Fibroblast of skin of left quadriceps (primary cell): ENCODE results near the gene CRYBG1.
"Not testable (repeated sequence)": the region's sequence is repeated elsewhere in the genome, so short reads cannot be mapped to it uniquely, and the experiment has no call there.

Experiments used
- DNase-seq, 2 experiments: peaks; one replicate each; pipeline ENCODE4 v3.0.0-alpha.2; 2013; ENCODE audit warnings: low read depth in 2 of 2

Gene CRYBG1

GRCh38 chr6:106496823-106497222, 136.3 kb downstream of the CRYBG1 start:
- no peak for DNase-seq

DNA sequence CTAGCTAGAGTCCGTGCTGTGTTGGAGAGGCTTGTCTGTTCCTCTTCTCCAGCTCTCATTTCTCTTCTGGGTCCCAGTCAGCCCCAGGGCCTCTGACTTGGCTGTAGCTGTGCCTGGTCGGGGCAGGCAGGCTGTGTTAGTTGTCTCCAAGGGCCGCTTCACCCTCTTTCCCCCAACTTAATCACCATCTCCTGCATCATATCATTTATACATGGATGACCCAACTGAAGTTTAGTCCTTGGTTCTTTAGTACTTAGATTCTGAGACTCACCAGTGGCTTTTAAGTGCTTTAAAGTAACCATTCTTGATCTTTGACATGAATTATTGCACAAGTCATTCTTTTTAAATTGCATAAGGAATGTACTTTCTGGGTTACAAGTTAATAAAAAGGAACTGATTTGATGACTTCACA, 141.4 kb downstream of the CRYBG1 start:
- DNase-seq, result no peak

DNA sequence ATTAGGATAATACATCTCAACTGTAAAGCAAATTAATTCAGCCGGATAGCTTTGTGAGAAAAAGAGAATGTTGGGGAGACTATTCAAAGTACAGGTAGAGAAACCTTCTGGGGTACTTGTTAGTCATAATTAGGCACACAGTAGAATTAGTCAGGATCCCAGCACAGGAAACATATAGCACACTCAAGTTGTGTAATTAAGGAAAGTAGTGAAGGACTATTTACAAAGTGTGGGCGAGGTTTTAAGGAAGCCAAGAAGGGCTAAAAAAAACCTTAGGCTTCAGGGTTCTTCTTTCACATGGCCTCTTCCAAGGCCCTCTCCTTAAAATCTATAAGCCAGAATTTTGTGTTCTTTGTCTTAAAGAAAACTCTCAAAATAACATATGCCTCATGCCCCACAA, 142.0 kb downstream of the CRYBG1 start:
- no peak for DNase-seq

DNA sequence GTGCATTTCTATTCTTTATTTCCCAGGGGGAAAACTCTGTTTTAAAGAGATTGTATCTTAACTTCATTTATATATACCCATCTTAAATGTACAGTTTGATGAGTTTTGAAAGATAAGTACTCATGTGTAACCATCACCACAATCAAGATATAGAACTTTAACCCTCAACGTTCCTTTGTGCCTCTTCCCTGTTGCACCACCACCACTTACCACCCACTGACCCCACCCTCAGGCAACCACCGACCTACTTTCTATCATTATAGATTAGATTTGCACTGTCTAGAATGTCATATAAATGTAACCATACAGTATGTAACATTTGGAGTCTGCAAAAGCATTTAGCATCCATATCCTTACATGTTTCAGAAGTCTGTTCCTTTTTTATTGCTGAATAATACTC, 147.8 kb downstream of the CRYBG1 start:
- DNase-seq, result no peak

DNA sequence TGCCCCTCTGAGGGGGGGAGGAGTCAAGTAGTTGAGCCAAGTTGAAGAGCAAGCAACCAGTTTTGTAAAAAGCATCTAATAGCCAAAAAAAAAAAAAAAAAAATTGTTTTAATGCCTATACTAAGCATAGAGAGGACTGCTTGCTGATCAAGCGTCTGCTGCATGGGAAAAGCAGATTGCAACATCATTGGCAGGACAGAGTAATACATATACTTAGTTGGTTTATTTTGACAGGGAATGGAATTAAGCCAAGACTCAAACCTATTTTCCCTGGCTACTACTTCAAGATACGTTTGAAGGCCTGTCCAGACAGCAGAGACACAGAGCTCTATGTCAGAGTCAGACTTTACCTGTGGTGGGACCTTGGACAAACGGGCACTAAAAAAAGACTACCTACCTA, 148.3 kb downstream of the CRYBG1 start:
- DNase-seq, result no peak

- peak in 1 of 2 experiments; percentile 37 for DNase-seq
Measured at GRCh38 chr6:106509420-106510089, 149.0 kb downstream of the CRYBG1 start.

DNA sequence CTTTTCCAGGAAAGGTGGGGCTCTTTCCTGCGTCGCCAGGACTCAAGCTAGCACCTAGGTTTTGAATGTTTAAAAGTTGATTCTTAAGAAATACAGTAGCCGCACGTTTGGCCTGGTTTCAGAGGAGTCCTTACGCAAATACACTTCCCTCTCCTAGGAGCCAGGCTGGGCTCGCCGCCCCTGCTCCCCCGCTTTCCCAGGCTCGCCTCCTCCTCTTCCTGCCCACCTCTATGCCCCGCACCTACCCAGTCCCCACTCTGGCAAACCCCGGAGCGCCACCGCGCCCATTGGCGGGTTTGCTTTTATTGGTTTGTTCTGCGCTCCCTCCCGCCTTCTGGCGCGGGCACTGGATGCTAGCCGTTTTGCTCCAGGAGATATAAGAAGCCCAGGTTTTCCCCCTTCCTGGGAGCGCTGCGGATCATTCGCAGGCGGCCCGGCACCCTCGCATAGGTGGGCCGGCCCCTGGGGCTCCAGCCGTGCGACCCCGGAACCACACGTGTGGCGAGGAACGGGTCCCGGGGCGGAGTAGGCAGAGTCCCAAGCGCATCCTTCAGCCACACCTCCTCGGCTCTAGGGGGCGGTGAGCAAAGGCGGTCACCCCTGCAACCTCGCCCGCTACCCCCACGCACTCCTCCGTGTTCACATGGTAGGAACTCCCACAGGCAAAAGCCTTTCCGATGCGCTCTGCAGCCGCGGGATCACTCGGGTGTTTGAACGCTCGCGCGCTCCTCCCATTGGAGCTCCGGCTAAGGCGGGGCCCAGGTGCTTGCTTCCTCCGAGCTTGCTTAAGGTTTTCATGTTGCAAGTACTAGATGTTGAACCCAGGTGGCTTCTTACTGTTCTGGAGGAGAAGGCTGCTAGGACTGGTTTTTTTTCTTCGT, 149.8 kb downstream of the CRYBG1 start:
- no peak for DNase-seq

DNA sequence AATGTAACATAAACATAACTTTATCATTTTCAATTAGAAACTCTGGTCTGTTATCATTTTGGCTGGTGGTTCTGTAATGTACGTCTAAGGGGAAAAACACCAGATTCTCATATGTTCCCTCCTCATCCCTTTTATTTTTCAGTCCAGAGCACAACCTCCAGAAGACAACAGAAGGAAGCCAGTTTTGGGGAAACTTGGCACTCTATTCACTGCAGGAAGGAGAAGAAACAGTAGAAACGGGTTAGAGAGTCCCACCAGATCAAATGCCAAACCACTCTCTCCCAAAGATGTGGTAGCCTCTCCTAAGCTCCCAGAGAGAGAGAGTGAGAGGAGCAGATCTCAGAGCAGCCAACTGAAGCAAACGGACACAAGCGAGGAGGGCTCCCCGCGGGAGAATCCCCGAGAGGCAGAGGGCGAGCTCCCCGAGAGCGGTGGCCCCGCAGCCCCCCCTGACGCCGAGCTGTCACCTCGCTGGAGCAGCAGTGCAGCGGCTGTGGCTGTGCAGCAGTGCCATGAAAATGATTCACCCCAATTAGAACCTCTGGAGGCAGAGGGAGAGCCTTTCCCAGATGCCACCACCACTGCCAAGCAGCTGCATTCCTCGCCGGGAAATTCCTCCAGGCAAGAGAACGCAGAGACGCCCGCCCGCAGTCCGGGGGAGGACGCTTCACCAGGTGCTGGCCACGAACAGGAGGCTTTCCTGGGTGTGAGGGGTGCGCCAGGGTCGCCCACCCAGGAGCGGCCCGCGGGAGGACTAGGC, 151.0 kb downstream of the CRYBG1 start:
- DNase-seq, result no peak

DNA sequence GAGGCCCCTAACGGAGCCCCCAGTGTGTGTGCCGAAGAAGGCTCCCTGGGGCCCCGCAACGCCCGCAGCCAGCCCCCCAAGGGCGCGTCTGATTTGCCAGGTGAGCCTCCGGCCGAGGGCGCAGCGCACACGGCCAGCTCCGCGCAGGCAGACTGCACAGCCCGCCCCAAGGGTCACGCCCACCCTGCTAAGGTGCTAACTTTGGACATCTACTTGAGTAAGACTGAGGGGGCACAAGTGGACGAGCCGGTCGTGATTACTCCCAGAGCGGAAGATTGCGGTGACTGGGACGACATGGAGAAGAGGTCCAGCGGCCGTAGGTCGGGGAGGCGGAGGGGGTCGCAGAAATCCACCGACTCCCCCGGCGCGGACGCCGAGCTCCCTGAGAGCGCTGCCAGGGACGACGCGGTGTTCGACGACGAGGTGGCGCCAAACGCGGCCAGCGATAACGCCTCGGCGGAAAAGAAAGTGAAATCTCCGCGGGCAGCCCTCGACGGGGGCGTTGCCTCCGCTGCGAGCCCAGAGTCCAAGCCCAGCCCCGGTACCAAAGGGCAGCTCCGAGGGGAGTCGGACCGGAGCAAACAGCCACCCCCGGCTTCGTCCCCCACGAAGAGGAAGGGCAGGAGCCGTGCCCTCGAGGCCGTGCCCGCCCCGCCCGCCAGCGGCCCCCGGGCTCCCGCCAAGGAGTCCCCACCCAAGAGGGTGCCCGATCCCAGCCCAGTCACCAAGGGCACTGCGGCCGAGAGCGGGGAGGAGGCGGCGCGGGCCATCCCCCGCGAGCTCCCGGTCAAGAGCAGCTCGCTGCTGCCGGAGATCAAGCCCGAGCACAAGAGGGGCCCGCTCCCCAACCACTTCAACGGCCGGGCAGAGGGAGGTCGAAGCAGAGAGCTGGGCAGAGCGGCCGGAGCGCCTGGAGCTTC, 151.8 kb downstream of the CRYBG1 start:
- no peak for DNase-seq

GRCh38 chr6:106512968-106513574, 152.6 kb downstream of the CRYBG1 start:
- DNase-seq, result no peak

DNA sequence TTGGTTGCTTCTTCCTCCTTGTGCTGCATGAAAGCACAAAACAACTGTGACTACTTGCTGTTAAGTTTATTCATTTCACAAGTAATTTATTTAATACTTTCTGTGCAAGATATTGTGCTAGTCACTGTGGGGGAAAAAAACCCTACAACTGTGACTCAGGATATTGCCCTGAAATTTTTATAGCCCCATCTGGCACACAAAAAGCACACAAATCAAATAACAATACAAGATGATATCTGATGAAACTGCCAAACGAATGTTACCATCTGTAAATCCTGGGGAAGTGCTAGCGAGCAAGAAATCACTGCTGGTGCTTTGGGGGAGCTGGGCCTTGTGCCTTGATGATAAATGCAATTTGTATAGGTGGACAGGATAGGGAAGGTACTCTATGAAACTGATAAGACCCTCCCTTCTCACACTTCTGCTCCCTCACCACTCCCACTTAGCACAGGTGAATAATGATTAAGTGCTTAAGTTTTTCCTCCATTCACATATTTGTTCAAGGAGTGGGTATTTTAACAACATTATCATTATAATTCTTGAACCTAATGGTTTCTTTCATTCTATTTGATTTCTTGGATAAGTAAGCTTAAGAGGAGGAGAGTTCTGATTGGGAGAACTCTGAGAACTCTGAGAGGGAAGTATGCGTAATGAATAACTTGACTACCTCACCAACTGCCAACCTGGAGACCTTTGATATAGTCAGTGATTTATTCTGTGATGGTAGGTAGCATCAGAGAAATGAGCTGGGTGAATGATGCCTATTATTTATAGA, 153.5 kb downstream of the CRYBG1 start:
- peak; percentile 49 to 52 for DNase-seq

DNA sequence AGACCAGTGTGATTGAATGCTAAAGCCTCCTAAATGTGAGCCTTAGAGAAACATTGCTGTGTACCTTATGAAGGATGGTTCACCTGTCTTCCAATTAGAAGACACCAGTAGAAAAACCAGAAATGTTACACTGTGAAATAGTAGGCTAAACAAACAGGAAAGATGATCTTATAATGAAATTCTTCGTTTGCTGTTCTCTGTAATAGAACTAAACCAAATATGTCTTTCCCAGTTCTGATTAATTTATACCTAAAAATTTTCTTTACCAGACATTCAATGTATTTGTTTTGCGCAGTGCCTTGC, 154.0 kb downstream of the CRYBG1 start:
- DNase-seq, result no peak

GRCh38 chr6:106515582-106515981, 155.1 kb downstream of the CRYBG1 start:
- DNase-seq, result not testable (repeated sequence)

DNA sequence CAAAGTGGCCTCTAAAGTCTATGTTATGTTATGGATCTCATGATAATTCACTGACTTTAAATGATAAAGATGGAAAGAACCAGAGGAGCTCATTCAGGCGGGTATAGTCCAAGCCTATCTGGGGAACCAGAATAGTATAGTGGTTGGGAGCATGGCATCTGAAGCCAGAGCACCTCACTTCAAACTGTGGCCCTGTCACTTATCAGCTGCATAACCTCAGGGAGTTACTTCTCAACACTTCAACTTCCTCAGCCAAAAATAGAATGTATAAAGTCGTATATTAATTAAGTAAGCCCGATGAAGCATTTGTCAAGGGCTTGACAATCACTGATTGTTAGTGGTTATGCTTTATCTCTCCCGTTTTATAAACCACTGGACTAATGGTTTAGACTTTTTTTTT, 156.1 kb downstream of the CRYBG1 start:
- no peak for DNase-seq

GRCh38 chr6:106517706-106518105, 157.2 kb downstream of the CRYBG1 start:
- no peak for DNase-seq

DNA sequence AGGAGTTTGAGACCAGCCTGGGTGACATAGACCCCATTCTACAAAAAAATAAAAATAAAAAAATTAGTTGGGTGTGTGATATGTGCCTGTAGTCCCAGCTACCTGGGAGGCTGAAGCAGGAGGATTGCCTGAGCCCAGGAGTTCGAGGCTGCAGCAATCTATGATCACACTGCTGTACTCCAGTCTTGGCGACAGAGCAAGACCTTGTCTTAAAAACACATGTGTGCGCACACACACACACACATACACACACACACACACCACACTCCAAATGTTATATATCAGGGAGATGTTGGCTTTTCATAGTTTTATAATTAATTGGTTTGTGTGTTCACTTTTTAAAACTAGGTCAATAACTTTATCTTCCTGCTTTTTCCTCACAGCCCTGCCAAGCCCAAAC, 158.2 kb downstream of the CRYBG1 start:
- DNase-seq, result no peak

DNA sequence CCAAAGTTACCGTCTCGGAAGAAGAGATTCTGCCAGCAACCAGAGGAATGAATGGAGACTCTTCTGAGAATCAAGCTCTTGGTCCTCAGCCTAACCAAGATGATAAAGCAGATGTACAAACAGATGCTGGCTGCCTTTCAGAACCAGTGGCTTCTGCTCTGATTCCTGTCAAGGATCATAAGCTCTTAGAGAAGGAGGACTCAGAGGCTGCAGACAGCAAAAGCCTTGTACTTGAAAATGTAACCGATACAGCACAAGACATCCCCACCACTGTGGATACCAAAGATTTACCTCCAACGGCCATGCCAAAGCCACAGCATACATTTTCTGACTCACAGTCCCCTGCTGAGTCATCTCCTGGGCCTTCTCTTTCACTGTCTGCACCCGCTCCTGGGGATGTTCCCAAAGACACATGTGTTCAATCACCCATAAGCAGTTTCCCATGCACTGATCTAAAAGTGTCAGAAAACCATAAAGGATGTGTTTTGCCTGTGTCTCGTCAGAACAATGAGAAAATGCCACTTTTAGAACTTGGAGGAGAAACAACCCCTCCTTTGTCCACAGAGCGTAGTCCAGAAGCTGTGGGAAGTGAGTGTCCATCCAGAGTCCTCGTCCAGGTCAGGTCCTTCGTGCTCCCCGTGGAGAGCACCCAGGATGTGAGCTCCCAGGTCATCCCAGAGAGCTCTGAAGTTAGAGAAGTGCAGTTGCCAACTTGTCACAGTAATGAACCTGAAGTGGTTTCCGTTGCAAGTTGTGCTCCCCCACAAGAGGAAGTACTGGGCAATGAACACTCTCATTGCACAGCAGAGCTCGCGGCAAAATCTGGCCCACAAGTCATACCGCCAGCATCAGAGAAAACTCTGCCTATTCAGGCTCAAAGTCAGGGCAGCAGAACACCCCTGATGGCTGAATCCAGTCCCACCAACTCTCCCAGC, 159.2 kb downstream of the CRYBG1 start:
- peak; percentile 99 for DNase-seq

GRCh38 chr6:106520711-106521401, 160.3 kb downstream of the CRYBG1 start:
- no peak for DNase-seq
